Stomach (tissue), 19 donors: ENCODE measurements around the gene APMAP. TPM values are rescaled to one million over a fixed set of nuclear protein-coding genes. Genes with fewer than 3 reads are reported as not detected.
A peak's percentile ranks its signal among the peaks of the same experiment; 100 is the strongest.

Experiments
- DNase-seq, 2 donors: peaks; one replicate each; pipeline versions ENCODE4 v3.0.0 to v3.0.0-alpha.2; 2013 to 2019
- H3K27ac ChIP-seq, 5 donors: fragments of 200-600 bp in 4 of 5; sonication (generic) in 4 of 5; one replicate each; pipeline ENCODE4 v1.5.1; 2013 to 2019; ENCODE audit warnings: mild to moderate bottlenecking in 1 of 5, moderate library complexity in 1 of 5
- H3K27me3 ChIP-seq, 3 donors: fragments of 200-600 bp; sonication (generic); one replicate each; pipeline ENCODE4 v1.5.1; 2017 to 2019; ENCODE audit warnings: mixed run types in 1 of 3
- H3K36me3 ChIP-seq, 4 donors: fragments of 200-600 bp; sonication (generic); 1 replicate in 3 of 4; 2 replicates in 1 of 4; pipeline ENCODE4 v1.5.1; 2016 to 2019
- H3K4me1 ChIP-seq, 4 donors: fragments of 200-600 bp; sonication (generic); one replicate each; pipeline ENCODE4 v1.5.1; 2016 to 2019
- H3K4me3 ChIP-seq, 4 donors: fragments of 200-600 bp; sonication (generic) in 3 of 4; one replicate each; pipeline ENCODE4 v1.5.1; 2016 to 2019; ENCODE audit warnings: mild to moderate bottlenecking in 1 of 4
- H3K9me3 ChIP-seq, 4 donors: fragments of 200-600 bp; sonication (generic); one replicate each; pipeline ENCODE4 v1.5.1; 2016 to 2019
- EP300 ChIP-seq: sonication (generic); formaldehyde crosslinking; IDR thresholded peaks from one replicate; pipeline ENCODE4 v1.6.1; 2017; ENCODE audit warnings: antibody characterized with exemption
- POLR2A ChIP-seq, 4 donors: fragments of 450-650 bp; IDR thresholded peaks; one replicate each; pipeline ENCODE4 v1.6.1; 2016; ENCODE audit warnings: antibody characterized with exemption in 4 of 4, control low read depth in 2 of 4, mild to moderate bottlenecking in 1 of 4, moderate library complexity in 1 of 4
- POLR2AphosphoS5 ChIP-seq, 3 donors: sonication (generic); formaldehyde crosslinking; IDR thresholded peaks; one replicate each; pipeline ENCODE4 v1.6.1; 2016; ENCODE audit warnings: antibody characterized with exemption in 3 of 3
- WGBS, 5 donors: extraction: QIAGEN DNeasy Blood & Tissue Kit in 3 of 5; methylation state at CpG; one replicate each; pipeline versions ENCODE4 v1.1.5 to v1.1.7; 2013 to 2018; 5-methylcytosine and 5-hydroxymethylcytosine counted together
- intact Hi-C: fragments of 100-400 bp; cut with DNase I; formaldehyde crosslinking; loops from one replicate; pipeline ENCODE4 v1.15.1; 2023; ENCODE audit warnings: low total_unique reads
- long read RNA-seq, 10 donors: transcript quantifications; one replicate each; lab custom pipeline, GENCODE V29; 2026
- polyA plus RNA-seq, 3 donors: library from polyadenylated mRNA; stranded (reverse); fragments of 200-250 nt; gene quantifications; one replicate each; pipeline ENCODE4 v1.2.3, GENCODE V29; 2013
- total RNA-seq, 5 donors: library from RNA; depleted of rRNA; stranded (reverse); fragments of >200 nt; gene quantifications; one replicate each; pipeline versions ENCODE4 v1.1.0 to v1.2.3, GENCODE V29; 2014 to 2016
- TF ChIP-seq, protein P1 (sequence below), 7 experiments: fragments of 450-650 bp in 4 of 7; fragments of 200-600 bp in 3 of 7; sonication (generic) in 3 of 7; IDR thresholded peaks; one replicate each; pipeline ENCODE4 v1.5.1; 2016 to 2019; ENCODE audit warnings: antibody characterized with exemption in 7 of 7, control low read depth in 2 of 7, mild to moderate bottlenecking in 1 of 7
- donor health status: healthy with polysubstance abuse.
- donor health status: Bipolar disorder and iron deficiency.
- donor health status: healthy.

APMAP gene, protein sequence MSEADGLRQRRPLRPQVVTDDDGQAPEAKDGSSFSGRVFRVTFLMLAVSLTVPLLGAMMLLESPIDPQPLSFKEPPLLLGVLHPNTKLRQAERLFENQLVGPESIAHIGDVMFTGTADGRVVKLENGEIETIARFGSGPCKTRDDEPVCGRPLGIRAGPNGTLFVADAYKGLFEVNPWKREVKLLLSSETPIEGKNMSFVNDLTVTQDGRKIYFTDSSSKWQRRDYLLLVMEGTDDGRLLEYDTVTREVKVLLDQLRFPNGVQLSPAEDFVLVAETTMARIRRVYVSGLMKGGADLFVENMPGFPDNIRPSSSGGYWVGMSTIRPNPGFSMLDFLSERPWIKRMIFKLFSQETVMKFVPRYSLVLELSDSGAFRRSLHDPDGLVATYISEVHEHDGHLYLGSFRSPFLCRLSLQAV
- 10 to 100 TPM; 12.3 to 55.6 (median 39.3) TPM for total RNA-seq
- 10 to 100 TPM; 14.4 to 29.5 (median 24.8) TPM for polyA plus RNA-seq
- long read RNA-seq, donor 1, transcript APMAP-201 (9 exons, 2,430 nt), result major isoform, 9 of 9 reads
- long read RNA-seq, donor 1, partial matches to known transcripts, result 0 of 9 reads
- long read RNA-seq, donor 1, other reads (novel, unspliced or antisense), result 0 of 9 reads
- long read RNA-seq, donor 2, transcript APMAP-201 (9 exons, 2,430 nt), result major isoform, 19 of 19 reads
- long read RNA-seq, donor 2, partial matches to known transcripts, result 0 of 19 reads
- long read RNA-seq, donor 2, other reads (novel, unspliced or antisense), result 0 of 19 reads
- long read RNA-seq, donor 3, transcript APMAP-201 (9 exons, 2,430 nt), result major isoform, 6 of 6 reads
- long read RNA-seq, donor 3, partial matches to known transcripts, result 0 of 6 reads
- long read RNA-seq, donor 3, other reads (novel, unspliced or antisense), result 0 of 6 reads
- long read RNA-seq, donor 4, partial matches to known transcripts, result 0 of 3 reads
- long read RNA-seq, donor 4, other reads (novel, unspliced or antisense), result 0 of 3 reads
- long read RNA-seq, donor 5, transcript APMAP-201 (9 exons, 2,430 nt), result major isoform, 13 of 50 reads
- long read RNA-seq, donor 5, partial matches to known transcripts, result 37 of 50 reads
- long read RNA-seq, donor 5, other reads (novel, unspliced or antisense), result 0 of 50 reads
- long read RNA-seq, donor 6, transcript APMAP-201 (9 exons, 2,430 nt), result major isoform, 37 of 38 reads
- long read RNA-seq, donor 6, partial matches to known transcripts, result 0 of 38 reads
- long read RNA-seq, donor 6, other reads (novel, unspliced or antisense), result 0 of 38 reads
- long read RNA-seq, donor 7, transcript APMAP-201 (9 exons, 2,430 nt), result major isoform, 12 of 12 reads
- long read RNA-seq, donor 7, partial matches to known transcripts, result 0 of 12 reads
- long read RNA-seq, donor 7, other reads (novel, unspliced or antisense), result 0 of 12 reads
- long read RNA-seq, donor 8, transcript APMAP-201 (9 exons, 2,430 nt), result major isoform, 14 of 14 reads
- long read RNA-seq, donor 8, partial matches to known transcripts, result 0 of 14 reads
- long read RNA-seq, donor 8, other reads (novel, unspliced or antisense), result 0 of 14 reads
- long read RNA-seq, donor 9, transcript APMAP-201 (9 exons, 2,430 nt), result major isoform, 7 of 7 reads
- long read RNA-seq, donor 9, partial matches to known transcripts, result 0 of 7 reads
- long read RNA-seq, donor 9, other reads (novel, unspliced or antisense), result 0 of 7 reads
- long read RNA-seq, donor 10, transcript APMAP-201 (9 exons, 2,430 nt), result major isoform, 7 of 7 reads
- long read RNA-seq, donor 10, partial matches to known transcripts, result 0 of 7 reads
- long read RNA-seq, donor 10, other reads (novel, unspliced or antisense), result 0 of 7 reads

DNA sequence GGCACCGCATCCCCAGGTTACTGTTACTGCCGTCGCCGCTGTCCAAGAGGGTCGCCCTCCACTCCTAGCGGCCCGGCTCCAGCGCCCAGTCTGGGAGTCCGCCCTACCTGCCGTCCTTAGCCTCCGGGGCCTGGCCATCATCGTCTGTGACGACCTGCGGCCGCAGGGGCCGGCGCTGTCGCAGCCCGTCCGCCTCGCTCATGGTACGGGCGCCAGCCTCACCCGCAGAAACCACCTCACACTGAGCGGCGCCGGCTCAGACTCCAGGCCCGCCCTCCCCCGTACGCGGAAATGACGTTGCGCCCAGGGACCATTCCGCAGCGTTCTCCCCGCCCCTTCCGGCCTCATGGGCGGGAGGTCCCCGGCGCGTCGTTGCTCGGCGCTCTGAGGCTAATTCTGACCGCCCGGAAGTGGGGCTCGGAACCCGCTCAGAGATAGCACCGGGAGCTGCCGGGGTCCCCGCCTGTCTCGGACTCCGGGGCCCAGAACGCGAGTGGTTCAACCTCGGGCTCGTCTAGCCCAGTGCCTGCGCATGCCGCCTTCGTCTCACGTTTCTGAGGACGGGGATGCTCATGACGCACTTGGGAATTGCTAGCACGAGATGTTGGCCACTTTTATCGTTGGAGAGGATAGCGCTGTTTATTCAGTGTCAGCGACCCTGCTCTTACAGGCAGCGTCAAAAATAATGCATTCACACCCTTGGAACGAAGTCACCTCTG lies at the start of gene APMAP:
APMAP (minus strand) TSS at position 265 of the 719 bp plus-strand sequence; CDS start at position 202, 63 bp downstream.
- no peaks in the 10 kb centered on the region for H3K27me3 ChIP-seq
- H3K27ac ChIP-seq, result peak within 1 kb of the TSS; percentile 85 to 97 (median 95)
- WGBS, 5 donors, result 0% methylated on average over 20 to 69 of the region's 69 CpGs
- H3K4me3 ChIP-seq, result peak within 1 kb of the TSS; percentile 82 to 90 (median 88)
- peaks cover 24 to 54% (median 40%) of the 10 kb centered on the region in 4 donors for H3K4me1 ChIP-seq
- no peaks in the 10 kb centered on the region for H3K36me3 ChIP-seq
- DNase-seq, result peak; percentile 98 to 99
- intact Hi-C loops, result loop anchor here (10.0 kb wide), 1 partner anchor 202 kb away; the partner anchor contains the start of gene ENTPD6
- no peaks in the 10 kb centered on the region for H3K9me3 ChIP-seq
- TF ChIP-seq, protein P1, sequence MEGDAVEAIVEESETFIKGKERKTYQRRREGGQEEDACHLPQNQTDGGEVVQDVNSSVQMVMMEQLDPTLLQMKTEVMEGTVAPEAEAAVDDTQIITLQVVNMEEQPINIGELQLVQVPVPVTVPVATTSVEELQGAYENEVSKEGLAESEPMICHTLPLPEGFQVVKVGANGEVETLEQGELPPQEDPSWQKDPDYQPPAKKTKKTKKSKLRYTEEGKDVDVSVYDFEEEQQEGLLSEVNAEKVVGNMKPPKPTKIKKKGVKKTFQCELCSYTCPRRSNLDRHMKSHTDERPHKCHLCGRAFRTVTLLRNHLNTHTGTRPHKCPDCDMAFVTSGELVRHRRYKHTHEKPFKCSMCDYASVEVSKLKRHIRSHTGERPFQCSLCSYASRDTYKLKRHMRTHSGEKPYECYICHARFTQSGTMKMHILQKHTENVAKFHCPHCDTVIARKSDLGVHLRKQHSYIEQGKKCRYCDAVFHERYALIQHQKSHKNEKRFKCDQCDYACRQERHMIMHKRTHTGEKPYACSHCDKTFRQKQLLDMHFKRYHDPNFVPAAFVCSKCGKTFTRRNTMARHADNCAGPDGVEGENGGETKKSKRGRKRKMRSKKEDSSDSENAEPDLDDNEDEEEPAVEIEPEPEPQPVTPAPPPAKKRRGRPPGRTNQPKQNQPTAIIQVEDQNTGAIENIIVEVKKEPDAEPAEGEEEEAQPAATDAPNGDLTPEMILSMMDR (IDR thresholded peaks at IDR 0.05), result no peak
- TF ChIP-seq POLR2A (IDR thresholded peaks at IDR 0.05) (peak in 3 of 4 donors; percentile 20 to 95 (median 94)), POLR2AphosphoS5 (IDR thresholded peaks at IDR 0.05) (peak; percentile 97 to 99 (median 99))

DNA sequence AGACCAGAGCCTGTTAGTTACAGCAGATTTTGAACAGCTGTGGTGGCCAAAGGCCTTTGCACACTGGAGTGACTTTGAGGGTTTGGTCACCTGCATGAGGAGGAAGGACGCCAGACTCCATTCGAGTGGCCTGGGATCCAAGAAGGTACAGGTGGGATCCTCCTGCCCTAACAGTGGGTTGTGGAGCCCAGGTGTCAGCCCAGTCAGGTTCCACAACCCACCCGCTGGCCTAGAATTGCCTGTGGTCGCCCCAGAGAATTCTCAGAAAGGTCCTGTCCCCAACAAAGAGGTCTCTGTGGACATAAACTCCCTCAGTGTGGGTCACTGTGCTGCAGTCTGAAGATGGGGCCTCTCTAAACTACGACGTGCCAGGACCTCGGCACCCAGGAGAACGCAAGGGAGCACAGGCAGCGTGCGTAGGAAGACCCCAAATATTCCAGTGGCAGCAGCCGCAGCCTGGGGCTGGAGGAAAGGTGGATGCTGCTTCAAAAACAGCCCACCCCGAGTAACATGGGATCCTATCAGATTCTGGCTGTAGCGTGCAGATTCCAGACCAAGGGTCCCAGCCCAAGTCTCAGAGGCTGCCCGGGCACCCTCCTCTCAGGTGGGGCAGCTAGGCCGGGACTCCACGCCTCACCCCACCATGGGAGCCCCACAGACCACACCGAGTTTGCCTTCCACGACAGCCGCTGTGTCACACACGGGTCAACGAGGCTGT lies 49.4 kb upstream of the APMAP start:
- TF ChIP-seq POLR2AphosphoS5 (IDR thresholded peaks at IDR 0.05) (no peak), POLR2A (IDR thresholded peaks at IDR 0.05) (no peak), EP300 (no peak)
- TF ChIP-seq, protein P1 (IDR thresholded peaks at IDR 0.05), result no peak
- 85 to 91% (median 91%) methylated on average over 15 to 21 of the region's 21 CpGs for WGBS, 5 donors
- no peaks in the 10 kb centered on the region for H3K27me3 ChIP-seq
- intact Hi-C loops, result no loop called here
- peak overlapping the region; percentile 45 to 86 (median 68) for H3K27ac ChIP-seq
- H3K9me3 ChIP-seq, result no peaks in the 10 kb centered on the region
- peaks cover 8 to 24% (median 18%) of the 10 kb centered on the region in 4 donors for H3K36me3 ChIP-seq
- H3K4me1 ChIP-seq, result peaks cover 83 to 100% (median 96%) of the 10 kb centered on the region in 4 donors
- no peak overlapping the region for H3K4me3 ChIP-seq
- no peak for DNase-seq

DNA sequence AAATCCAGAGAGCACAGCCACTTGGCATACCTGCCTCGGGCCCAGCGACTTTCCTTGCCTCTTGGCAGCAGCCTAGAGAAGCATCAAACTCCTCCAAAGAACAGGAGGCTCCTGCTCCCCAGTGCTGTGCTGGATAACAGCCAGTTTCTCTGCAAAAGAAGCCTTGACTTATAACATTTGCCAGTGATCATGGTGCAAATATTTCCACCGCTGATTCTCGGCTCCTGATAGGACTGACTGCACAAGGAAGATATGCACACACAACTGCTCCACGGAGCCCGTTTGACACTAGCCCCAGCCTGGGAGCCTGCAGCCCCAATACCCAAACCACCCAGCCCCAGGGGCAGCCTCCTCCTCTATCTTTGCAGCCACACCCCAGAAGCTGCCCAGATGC lies 47.9 kb upstream of the APMAP start:
- Histone ChIP-seq H3K4me1 (peaks cover 90 to 100% (median 97%) of the 10 kb centered on the region in 4 donors), H3K27me3 (no peaks in the 10 kb centered on the region), H3K36me3 (peaks cover 0 to 8% (median 2%) of the 10 kb centered on the region in 4 donors), H3K9me3 (no peaks in the 10 kb centered on the region), H3K4me3 (peak overlapping the region in 1 of 4 donors; percentile 1), H3K27ac (peak overlapping the region; percentile 67 to 86 (median 81))
- intact Hi-C loops, result no loop called here
- WGBS, 5 donors, result 5 to 25% (median 18%) methylated on average over 4 to 6 of the region's 6 CpGs
- TF ChIP-seq POLR2AphosphoS5 (IDR thresholded peaks at IDR 0.05) (peak in 2 of 3 donors; percentile 19 to 22), EP300 (no peak)
- peak; percentile 63 to 81 for DNase-seq
